Activated T-cell treated with anti-CD3 and anti-CD28 coated beads, Interleukin-2, amount 50 U/mL, for 72 hours (primary cell): ENCODE data around the gene TAB3. TPM values are rescaled to one million over a fixed set of nuclear protein-coding genes. Genes with fewer than 3 reads are reported as not detected.

Source experiments
- ATAC-seq, 2 donors: fragments of 150-1000 bp; cut with Tn5 transposase; replicated peaks in 1 of 2; 2 replicates each; pipeline ENCODE4 v1.10.0; 2021; ENCODE audit warnings: moderate library complexity in 2 of 2, mild to moderate bottlenecking in 1 of 2
- DNase-seq, 2 donors: peaks; one replicate each; pipeline ENCODE4 v3.0.0; 2021 to 2022; ENCODE audit warnings: mixed read lengths in 1 of 2
- H3K27ac Mint-ChIP-seq: one replicate; pipeline ENCODE4 v1.8.0; 2022; ENCODE audit warnings: mild to moderate bottlenecking, moderate library complexity, mixed read lengths
- H3K27me3 Mint-ChIP-seq: one replicate; pipeline ENCODE4 v1.8.0; 2022; ENCODE audit warnings: low read depth, mixed read lengths
- H3K36me3 Mint-ChIP-seq, 2 donors: one replicate each; pipeline ENCODE4 v1.8.0; 2022; ENCODE audit warnings: mixed read lengths in 2 of 2, mild to moderate bottlenecking in 1 of 2; ENCODE audit not compliant: insufficient read depth in 2 of 2
- H3K4me1 Mint-ChIP-seq: one replicate; pipeline ENCODE4 v1.8.0; 2022; ENCODE audit warnings: low read depth, mixed read lengths
- H3K4me3 Mint-ChIP-seq, 2 donors: one replicate each; pipeline ENCODE4 v1.8.0; 2022; ENCODE audit warnings: mild to moderate bottlenecking in 2 of 2, mixed read lengths in 2 of 2, moderate library complexity in 2 of 2
- H3K9me3 Mint-ChIP-seq, 2 donors: one replicate each; pipeline ENCODE4 v1.8.0; 2022; ENCODE audit warnings: mixed read lengths in 2 of 2
- total RNA-seq, 2 donors: library from RNA; stranded (reverse); gene quantifications; one replicate each; pipeline ENCODE4 v1.2.3, GENCODE V29; 2022

The TAB3 gene
- total RNA-seq, 2 donors from 2014 or later: 20.8 to 27.5 TPM

GRCh38 chrX:30904186-30904585, 15.1 kb upstream of the TAB3 start:
- Mint-ChIP-seq H3K4me3 (no peak overlapping the region), H3K9me3 (no peaks in the 10 kb centered on the region), H3K27me3 (peaks cover 40% of the 10 kb centered on the region), H3K4me1 (peaks cover 10% of the 10 kb centered on the region), H3K36me3 (peaks cover 0 to 1% of the 10 kb centered on the region in 2 donors), H3K27ac (no peak overlapping the region)
- DNase-seq (no peak), ATAC-seq (no peak)

- peaks cover 0 to 5% of the 10 kb centered on the region in 2 donors for H3K9me3 Mint-ChIP-seq
- no peak overlapping the region for H3K27ac Mint-ChIP-seq
- ATAC-seq: peak; percentile 89 to 92
- H3K27me3 Mint-ChIP-seq: peaks cover 37% of the 10 kb centered on the region
- H3K4me3 Mint-ChIP-seq: no peak overlapping the region
- H3K36me3 Mint-ChIP-seq: peaks cover 0 to 1% of the 10 kb centered on the region in 2 donors
- DNase-seq: peak in 1 of 2 donors; percentile 12
- peaks cover 10% of the 10 kb centered on the region for H3K4me1 Mint-ChIP-seq
Observed at GRCh38 chrX:30900227-30900626, 11.2 kb upstream of the TAB3 start.

- no peak overlapping the region for H3K4me3 Mint-ChIP-seq
- H3K36me3 Mint-ChIP-seq: peaks cover 0 to 1% of the 10 kb centered on the region in 2 donors
- H3K9me3 Mint-ChIP-seq: peaks cover 0 to 5% of the 10 kb centered on the region in 2 donors
- no peak for ATAC-seq
- H3K4me1 Mint-ChIP-seq: peaks cover 10% of the 10 kb centered on the region
- H3K27me3 Mint-ChIP-seq: peaks cover 26% of the 10 kb centered on the region
- no peak for DNase-seq
- H3K27ac Mint-ChIP-seq: no peak overlapping the region
Observed at GRCh38 chrX:30898886-30899285, 9.8 kb upstream of the TAB3 start.

GRCh38 chrX:30895370-30895769, 6.3 kb upstream of the TAB3 start:
- Mint-ChIP-seq H3K9me3 (peaks cover 0 to 5% of the 10 kb centered on the region in 2 donors), H3K4me3 (no peak overlapping the region), H3K4me1 (peaks cover 13% of the 10 kb centered on the region), H3K27me3 (peaks cover 22% of the 10 kb centered on the region), H3K36me3 (no peaks in the 10 kb centered on the region), H3K27ac (no peak overlapping the region)
- ATAC-seq: no peak
- DNase-seq: no peak

GRCh38 chrX:30893206-30893605, 4.2 kb upstream of the TAB3 start:
- Mint-ChIP-seq H3K9me3 (peaks cover 0 to 3% of the 10 kb centered on the region in 2 donors), H3K4me3 (no peak overlapping the region), H3K4me1 (peaks cover 14% of the 10 kb centered on the region), H3K27ac (no peak overlapping the region), H3K36me3 (peaks cover 0 to 2% of the 10 kb centered on the region in 2 donors), H3K27me3 (peaks cover 6% of the 10 kb centered on the region)
- DNase-seq: no peak
- no peak for ATAC-seq

- H3K4me1 Mint-ChIP-seq: peaks cover 20% of the 10 kb centered on the region
- H3K27me3 Mint-ChIP-seq: peaks cover 6% of the 10 kb centered on the region
- no peak overlapping the region for H3K4me3 Mint-ChIP-seq
- H3K36me3 Mint-ChIP-seq: peaks cover 0 to 2% of the 10 kb centered on the region in 2 donors
- no peak for ATAC-seq
- DNase-seq: no peak
- peaks cover 0 to 3% of the 10 kb centered on the region in 2 donors for H3K9me3 Mint-ChIP-seq
- H3K27ac Mint-ChIP-seq: no peak overlapping the region
Observed at GRCh38 chrX:30892591-30892990, 3.5 kb upstream of the TAB3 start.

- DNase-seq: peak; percentile 32 to 39
- H3K36me3 Mint-ChIP-seq: peaks cover 2 to 3% of the 10 kb centered on the region in 2 donors
- H3K9me3 Mint-ChIP-seq: no peaks in the 10 kb centered on the region
- peak; percentile 32 to 36 for ATAC-seq
- peak overlapping the region; percentile 88 to 96 for H3K4me3 Mint-ChIP-seq
- H3K27me3 Mint-ChIP-seq: peaks cover 6% of the 10 kb centered on the region
- H3K4me1 Mint-ChIP-seq: peaks cover 53% of the 10 kb centered on the region
- H3K27ac Mint-ChIP-seq: peak overlapping the region; percentile 94
Observed at GRCh38 chrX:30888526-30889146, 418 bp downstream of the TAB3 start.

GRCh38 chrX:30887721-30888120, 1.3 kb downstream of the TAB3 start:
- peak; percentile 19 to 24 for ATAC-seq
- H3K27ac Mint-ChIP-seq: peak overlapping the region; percentile 94
- H3K4me1 Mint-ChIP-seq: peaks cover 53% of the 10 kb centered on the region
- peak; percentile 50 to 69 for DNase-seq
- H3K9me3 Mint-ChIP-seq: no peaks in the 10 kb centered on the region
- H3K36me3 Mint-ChIP-seq: peaks cover 2 to 3% of the 10 kb centered on the region in 2 donors
- H3K27me3 Mint-ChIP-seq: no peaks in the 10 kb centered on the region
- H3K4me3 Mint-ChIP-seq: peak overlapping the region; percentile 88 to 96

GRCh38 chrX:30887288-30887687, 1.8 kb downstream of the TAB3 start:
- DNase-seq (no peak), ATAC-seq (no peak)
- Mint-ChIP-seq H3K27ac (no peak overlapping the region), H3K36me3 (peaks cover 2 to 3% of the 10 kb centered on the region in 2 donors), H3K4me1 (peaks cover 53% of the 10 kb centered on the region), H3K27me3 (no peaks in the 10 kb centered on the region), H3K9me3 (no peaks in the 10 kb centered on the region), H3K4me3 (peak overlapping the region; percentile 88 to 96)

- peaks cover 2 to 3% of the 10 kb centered on the region in 2 donors for H3K36me3 Mint-ChIP-seq
Observed at GRCh38 chrX:30885136-30885535, 3.9 kb downstream of the TAB3 start.

GRCh38 chrX:30883138-30883537, 5.9 kb downstream of the TAB3 start:
- Mint-ChIP-seq H3K9me3 (no peaks in the 10 kb centered on the region), H3K4me1 (peaks cover 59% of the 10 kb centered on the region), H3K27me3 (no peaks in the 10 kb centered on the region), H3K27ac (no peak overlapping the region), H3K4me3 (no peak overlapping the region), H3K36me3 (peaks cover 1 to 4% of the 10 kb centered on the region in 2 donors)
- ATAC-seq (no peak), DNase-seq (no peak)

More at GRCh38 chrX:30885136-30885535, 3.9 kb downstream of the TAB3 start:
- H3K27me3 Mint-ChIP-seq: no peaks in the 10 kb centered on the region
- no peak for ATAC-seq
- H3K9me3 Mint-ChIP-seq: no peaks in the 10 kb centered on the region
- no peak overlapping the region for H3K27ac Mint-ChIP-seq
- peaks cover 63% of the 10 kb centered on the region for H3K4me1 Mint-ChIP-seq
- H3K4me3 Mint-ChIP-seq: no peak overlapping the region
- DNase-seq: no peak

GRCh38 chrX:30881797-30882196, 7.3 kb downstream of the TAB3 start:
- Mint-ChIP-seq H3K9me3 (no peaks in the 10 kb centered on the region), H3K27me3 (peaks cover 4% of the 10 kb centered on the region), H3K4me1 (peaks cover 52% of the 10 kb centered on the region), H3K4me3 (peak overlapping the region; percentile 1 to 55), H3K27ac (peak overlapping the region; percentile 77), H3K36me3 (peaks cover 1 to 4% of the 10 kb centered on the region in 2 donors)
- peak; percentile 15 to 47 for ATAC-seq
- no peak for DNase-seq

- no peak for DNase-seq
- Mint-ChIP-seq H3K9me3 (no peaks in the 10 kb centered on the region), H3K4me1 (peaks cover 52% of the 10 kb centered on the region), H3K4me3 (peak overlapping the region; percentile 1 to 62), H3K36me3 (peaks cover 1 to 6% of the 10 kb centered on the region in 2 donors), H3K27ac (peak overlapping the region; percentile 77), H3K27me3 (peaks cover 8% of the 10 kb centered on the region)
- peak; percentile 60 to 65 for ATAC-seq
Observed at GRCh38 chrX:30881390-30881789, 7.7 kb downstream of the TAB3 start.

- no peak overlapping the region for H3K27ac Mint-ChIP-seq
- H3K4me1 Mint-ChIP-seq: peaks cover 50% of the 10 kb centered on the region
- no peak for ATAC-seq
- H3K4me3 Mint-ChIP-seq: peak overlapping the region in 1 of 2 donors; percentile 25
- no peaks in the 10 kb centered on the region for H3K9me3 Mint-ChIP-seq
- H3K36me3 Mint-ChIP-seq: peaks cover 0 to 6% of the 10 kb centered on the region in 2 donors
- peaks cover 9% of the 10 kb centered on the region for H3K27me3 Mint-ChIP-seq
- DNase-seq: no peak
Observed at GRCh38 chrX:30880058-30880457, 9.0 kb downstream of the TAB3 start.
